HG03457 (cell line): ENCODE data around the gene TTC21B.

Experiments used
- ATAC-seq: cut with Tn5 transposase; IDR thresholded peaks from one replicate; pipeline ENCODE4 v1.9.1; 2021; ENCODE audit warnings: moderate number of reproducible peaks; ENCODE audit not compliant: unreplicated experiment

TTC21B gene

DNA sequence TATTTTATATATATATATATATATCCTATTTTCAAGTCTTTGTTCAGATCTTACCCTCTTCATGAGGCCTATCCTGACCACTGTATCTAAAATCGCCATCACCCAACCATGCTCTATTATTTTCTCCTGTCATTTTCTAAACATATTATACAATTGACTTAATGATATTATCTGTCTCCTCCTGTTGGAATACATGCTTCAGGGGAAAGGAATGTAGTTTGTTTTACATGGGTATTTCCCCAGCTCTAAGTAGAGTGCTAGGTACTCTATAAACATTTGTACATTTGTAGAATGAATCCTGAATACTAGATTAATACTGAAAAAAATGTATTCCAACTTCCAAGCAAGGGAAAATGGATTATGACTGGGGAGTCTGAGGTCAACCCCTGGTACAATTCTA is 26.2 kb downstream of the TTC21B start:
- ATAC-seq = no peak

DNA sequence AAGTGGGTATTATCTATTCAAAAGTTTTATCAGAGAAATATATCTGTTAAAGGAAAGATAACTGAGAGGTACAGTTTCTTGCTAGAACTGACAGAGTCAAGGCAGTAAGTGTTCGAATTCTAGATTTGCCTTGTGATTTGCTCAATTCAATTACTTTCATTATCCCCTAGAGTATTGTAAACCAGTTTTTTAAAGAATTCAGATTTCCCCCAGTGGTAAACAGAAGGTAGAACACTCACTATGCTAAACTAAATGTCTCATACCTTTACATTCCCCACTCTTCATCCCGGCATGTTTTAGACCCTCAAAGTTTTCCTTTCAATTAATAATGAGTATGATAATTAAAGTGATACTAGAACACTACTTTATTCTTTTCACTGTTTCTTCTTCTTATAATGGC is 28.6 kb downstream of the TTC21B start:
- no peak for ATAC-seq

DNA sequence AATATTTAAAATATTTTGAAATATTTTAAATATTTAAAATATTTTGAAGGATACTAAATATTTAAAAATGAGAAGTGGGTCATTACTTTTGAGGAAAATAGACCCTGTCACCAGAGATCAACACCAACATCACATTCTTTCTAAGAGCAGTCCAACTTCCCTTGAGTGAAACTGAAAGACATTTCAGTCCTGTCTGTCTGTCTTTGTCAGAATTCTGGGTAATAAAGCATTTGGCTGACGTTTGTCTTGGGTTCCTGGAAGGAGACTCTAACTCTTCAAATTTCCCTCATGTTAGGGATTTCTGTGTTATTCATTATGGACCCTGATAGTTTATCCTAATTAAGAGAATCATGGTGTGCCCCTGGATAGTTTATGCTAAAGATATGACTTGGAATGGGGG is 32.8 kb downstream of the TTC21B start:
- no peak for ATAC-seq

DNA sequence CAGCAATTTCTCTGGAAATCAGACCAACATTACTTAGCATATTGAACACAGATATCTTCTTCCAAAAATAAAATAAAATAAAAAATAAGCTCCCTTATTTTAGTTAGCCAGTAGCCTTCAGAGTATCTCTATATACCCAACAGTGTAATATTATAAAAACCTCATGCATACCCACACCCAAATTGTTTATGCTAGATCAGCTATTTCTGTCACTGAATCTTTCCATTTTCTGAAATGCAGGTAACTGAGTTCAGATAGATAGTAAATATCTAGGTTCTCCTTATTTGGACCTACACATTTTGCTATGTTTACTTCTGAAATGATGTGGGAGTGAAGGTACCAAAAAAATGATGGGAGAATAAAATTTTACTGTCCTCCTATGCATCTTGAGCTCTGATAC is 39.9 kb downstream of the TTC21B start:
- ATAC-seq = no peak

DNA sequence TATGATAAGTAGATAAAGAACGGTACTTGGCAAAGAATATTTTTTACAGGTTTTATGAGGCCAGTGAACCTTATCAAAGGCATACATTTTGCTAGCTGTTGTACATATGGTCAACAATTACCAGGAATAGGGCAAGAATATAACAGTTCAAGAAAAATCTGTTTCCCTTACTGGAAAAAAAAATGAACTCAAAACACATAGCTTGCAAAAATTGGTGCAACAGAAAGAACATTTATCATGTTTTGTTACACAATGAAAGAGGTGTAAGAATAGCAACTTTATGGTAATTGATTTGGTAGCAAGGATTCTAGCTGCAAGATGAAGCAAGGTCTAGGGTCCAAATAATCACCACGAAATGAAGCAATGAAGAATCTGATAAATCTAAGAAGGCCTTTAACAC is 41.6 kb downstream of the TTC21B start:
- ATAC-seq = no peak

DNA sequence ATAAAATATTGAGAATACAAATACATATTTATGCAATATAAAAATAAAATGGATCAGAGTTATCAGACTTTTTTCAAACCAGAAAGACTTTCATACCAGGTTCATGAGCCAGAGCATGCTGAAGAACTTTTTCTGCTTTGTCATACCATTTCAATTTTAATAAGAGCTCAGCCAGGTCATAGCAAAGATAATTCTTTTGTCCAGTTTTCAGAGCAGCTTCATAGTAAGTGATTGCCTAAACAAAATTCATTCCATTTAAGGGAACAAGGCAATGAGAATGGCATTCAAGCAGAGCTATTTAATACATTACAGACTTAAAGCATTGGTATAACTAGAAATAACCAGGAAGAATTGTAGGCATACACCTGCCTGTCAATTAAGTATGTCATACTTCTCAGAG is 42.3 kb downstream of the TTC21B start:
- ATAC-seq = no peak

DNA sequence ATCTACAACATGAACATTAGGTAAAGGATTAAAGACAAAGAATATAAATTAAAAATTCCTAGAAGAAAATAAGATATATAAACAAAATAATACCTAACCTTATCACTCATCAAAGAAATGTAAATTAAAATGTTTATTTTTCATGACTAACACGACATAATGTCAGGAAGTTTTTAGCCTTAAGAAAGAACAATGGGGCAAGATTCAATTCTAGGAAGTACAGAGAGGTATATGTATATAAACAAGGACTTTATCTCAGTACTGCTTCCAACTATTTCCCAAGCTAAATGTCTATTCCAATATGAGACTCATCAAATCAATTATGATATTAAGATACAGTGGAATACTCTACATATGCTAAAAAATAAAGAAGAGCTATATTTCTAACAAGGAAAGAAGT is 44.1 kb downstream of the TTC21B start:
- ATAC-seq = no peak

DNA sequence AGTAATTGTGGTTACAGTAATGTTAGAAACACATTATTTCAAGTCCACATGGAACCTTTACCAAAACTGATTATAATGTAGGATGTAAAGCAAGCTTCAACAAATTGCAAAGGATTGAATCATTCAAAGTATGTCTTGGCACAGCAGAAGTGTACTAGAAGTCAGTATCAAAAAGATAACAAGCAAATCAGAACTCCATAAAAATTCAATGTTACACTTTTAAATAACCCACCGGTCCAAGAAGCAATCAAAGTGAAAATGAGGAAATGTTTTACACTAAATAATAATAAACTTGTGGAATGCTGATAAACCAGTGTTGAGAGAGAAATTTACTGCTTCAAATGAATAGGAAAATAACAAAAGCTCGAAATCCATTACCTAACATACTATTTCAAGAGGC is 47.7 kb downstream of the TTC21B start:
- no peak for ATAC-seq

DNA sequence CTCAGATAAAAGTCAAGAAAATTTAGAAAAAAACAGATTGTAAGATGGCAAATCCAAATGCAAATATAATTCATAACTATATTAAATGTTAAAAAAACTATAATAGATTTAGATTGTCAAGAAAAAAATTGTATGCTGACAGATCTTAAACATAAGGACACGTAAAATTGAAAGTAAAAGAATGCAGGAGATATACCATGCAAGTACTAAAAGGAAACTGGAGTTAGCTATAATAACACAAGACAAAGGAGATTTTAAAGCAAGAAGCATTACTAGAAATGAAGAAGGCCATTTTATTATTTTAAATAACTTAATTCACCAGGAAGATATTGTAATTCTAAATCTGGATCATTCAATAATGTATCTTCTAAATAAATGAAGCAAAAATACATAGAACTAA is 48.3 kb downstream of the TTC21B start:
- ATAC-seq = no peak

DNA sequence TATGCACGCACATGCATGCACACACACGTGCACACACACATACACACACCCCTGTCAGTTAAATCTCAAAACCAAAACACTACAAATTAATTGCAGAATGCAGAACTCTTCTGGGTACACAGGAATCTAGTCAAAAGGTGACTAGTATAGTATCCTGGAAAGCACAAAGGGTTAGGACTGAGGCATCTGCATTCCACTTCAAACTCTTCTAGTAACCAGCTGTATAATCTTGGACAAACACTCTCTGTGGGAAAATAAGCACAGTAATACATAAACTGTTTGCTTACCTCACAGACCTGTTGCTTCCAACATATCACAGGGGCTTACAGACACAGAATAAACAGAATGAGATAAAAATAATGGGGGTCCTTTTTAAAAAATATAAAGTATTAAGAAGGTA is 49.1 kb downstream of the TTC21B start:
- no peak for ATAC-seq

DNA sequence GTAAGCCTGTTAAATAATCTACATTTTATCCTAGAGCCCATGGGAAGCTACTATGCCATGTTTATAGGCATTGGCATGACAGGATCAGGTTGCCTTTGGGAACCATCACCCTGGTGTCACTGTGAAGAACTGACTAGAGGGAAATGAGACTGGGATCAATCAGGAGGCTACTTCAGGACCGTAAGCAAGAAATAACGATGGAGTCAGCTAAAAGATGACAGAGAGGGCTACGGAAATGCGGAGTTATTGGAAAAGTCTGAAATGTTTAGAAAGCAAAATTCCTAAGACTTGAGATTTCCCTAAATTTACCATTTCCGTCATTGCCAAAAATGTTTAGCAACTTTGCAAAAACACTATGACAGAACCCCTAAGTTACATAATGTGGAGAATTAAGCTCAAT is 50.2 kb downstream of the TTC21B start:
- ATAC-seq = no peak

DNA sequence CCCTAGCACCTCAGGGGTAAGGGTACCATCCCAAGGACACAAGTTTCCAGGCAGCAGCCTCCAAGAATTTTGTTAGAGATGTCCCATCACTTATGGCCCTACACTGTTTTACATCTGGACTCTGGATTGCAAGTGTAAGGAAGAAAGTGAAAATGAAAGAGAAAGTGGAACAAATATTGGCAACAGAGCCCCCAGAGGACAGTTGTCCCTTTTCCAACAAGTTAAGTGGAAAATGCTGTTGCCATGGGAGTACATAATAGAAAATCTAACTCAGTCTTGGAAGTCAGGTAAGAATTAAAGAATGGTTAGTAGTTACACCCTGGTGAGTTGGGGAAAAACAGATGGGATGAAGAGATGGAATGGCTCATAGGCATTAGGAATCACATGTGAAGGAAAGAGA is 50.6 kb downstream of the TTC21B start:
- ATAC-seq = peak; percentile 54

DNA sequence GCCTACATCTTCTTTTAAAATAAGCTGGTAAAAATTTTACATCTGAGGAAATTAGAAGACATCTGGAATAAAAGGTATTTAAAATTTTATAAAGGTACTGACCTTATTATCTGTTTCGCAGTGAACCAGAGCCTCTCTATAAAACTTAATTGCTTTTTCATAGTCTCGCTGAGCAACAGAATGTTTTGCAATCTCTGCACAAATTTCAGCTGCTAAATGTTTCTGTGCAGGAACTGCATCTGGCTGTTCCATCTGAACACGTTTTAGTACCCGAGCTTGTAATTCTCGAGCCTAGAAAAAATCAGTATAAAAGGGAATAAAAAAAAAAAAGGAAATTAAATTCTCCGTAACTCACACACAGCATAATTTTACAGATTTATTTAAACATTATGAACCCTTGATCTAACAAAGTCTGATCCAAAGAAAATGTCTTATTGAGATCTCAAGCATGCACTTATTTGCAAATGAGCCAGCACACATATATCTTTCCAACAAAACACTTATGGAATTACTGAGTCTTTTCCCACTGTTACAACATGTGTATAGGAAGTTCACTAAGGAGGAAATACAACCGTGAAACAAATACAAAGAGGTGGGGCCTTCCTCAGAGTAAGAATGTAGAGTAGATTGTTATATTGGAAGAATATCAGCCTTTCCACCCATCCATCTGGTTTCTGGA is 51.8 kb downstream of the TTC21B start:
- ATAC-seq = no peak

DNA sequence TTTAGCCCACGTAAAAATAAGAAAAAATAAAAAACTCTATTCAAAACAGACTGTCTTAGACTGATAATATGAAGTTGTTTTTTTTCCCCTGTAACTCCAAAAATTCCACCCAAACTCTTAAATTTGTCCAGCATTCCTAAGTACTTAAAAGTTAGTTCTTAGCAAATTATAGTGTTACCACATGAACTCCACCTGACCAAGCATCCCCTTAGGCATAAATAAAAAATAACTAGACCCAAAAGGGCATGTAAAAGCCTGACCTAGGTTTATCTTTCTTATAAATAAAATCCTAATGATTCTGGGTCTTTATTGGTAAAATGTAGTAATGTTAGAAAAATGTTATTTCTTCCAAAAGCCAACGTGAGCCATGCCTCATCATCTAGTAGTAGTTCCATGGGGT is 54.3 kb downstream of the TTC21B start:
- no peak for ATAC-seq

DNA sequence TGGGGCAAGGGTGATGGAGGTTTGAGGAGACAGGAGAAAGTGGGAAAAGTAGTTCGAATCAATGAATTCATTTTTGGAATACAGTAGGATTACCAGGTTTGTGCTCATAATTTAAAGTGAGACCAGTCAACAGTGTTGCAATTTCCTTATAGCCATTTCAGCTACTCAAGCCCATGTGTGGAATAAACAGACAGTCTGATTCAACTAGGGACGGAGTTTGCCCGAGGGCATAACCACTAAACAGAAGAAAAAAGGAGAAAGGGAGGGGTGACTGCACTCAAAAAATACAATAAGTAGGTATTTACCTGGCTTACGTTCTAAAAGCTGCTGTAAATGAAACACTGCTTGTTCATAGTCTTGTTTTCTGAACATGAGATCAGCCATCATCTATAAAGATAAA is 55.2 kb downstream of the TTC21B start:
- ATAC-seq = no peak

DNA sequence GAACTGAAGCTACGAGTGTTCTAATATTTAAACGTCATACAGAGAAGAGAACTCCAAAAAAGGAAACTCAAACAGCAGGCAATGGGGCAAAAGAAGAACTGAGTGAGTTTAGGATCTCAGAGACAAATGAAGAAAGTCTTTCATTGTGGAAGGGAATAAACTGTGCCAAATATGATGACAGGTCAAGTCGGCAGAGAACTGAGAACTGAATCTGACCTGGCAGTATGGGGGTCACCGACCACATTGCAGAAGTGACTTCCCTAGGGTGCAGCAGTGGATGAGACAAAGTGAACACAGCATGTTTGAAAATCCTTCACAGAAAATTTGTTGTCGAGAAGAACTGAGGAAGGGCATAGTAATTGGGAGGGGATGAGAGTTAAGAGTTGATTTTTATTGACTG is 55.9 kb downstream of the TTC21B start:
- peak; percentile 71 for ATAC-seq

DNA sequence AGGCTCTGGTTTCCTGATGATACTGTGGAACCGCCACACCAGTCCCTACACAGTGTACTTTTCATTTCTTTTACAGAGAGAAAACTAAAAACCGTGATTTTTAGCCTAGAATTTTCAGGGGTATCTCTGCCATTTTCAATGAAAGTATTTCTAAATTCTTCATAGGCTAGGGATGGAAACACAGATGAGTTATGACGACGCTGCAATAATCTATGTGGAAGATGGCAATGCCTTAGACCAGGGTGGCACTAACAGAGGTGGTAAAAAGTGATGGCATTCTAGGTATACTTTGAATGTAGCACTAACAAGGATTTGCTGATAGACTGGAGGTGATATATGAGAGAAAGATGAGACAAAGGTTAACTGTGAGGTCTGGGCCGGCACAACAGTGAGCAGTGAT is 56.5 kb downstream of the TTC21B start:
- ATAC-seq = peak; percentile 10

DNA sequence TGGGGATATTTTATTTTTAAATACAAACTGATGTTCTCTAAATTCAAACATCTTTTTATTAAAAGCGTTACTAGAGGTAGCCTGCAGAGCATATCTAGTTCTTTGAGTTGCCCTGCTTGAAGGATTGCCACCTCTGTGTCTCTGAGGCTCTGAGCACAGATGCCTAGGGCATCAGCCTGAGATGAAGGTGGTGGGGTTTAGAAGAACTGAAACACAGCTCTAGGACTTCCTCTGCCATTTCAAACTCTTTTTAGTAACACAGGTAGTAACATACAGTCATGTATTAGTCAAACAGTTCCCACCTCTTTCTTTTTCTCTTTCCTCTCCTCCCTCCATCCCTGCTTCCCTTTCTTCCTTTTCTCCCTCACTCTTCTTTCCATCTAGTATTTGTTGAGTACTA is 57.6 kb downstream of the TTC21B start:
- peak; percentile 82 for ATAC-seq

DNA sequence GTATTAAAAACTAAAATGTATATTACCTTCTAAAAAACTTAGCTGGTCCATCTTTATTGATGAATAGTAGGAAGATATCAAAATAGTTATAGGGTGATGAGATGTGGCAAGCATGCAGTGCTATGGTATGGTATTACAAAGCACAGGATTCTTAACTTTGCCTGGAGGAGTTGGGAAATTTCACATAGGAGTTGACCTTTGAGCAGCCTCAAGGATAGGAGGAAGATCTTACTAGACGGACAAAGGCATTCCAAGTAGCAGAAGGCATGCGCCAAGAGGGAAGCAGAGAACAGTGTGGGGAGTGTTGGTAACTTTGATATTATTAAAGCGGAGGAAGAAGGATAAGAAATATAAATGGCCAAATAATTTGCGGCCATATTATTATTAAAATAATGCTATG is 60.0 kb downstream of the TTC21B start:
- ATAC-seq = no peak

DNA sequence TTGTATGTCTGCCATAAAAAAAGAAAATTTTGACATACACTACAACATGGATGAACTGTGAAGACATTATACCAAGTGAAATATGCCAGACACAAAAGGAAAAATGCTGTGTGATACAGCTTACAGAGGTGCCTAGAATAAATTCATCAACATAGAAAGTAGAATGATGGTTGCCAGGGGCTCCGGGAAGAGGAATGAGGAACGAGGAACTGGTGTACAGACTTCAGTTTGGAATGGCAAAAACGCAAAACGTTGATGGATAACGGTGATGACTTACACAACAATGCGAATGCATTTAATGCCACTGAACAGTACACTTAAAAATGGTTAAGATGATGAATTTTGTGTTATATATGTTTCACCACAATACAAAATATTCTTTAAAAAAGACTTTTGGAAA is 61.0 kb downstream of the TTC21B start:
- ATAC-seq = no peak

DNA sequence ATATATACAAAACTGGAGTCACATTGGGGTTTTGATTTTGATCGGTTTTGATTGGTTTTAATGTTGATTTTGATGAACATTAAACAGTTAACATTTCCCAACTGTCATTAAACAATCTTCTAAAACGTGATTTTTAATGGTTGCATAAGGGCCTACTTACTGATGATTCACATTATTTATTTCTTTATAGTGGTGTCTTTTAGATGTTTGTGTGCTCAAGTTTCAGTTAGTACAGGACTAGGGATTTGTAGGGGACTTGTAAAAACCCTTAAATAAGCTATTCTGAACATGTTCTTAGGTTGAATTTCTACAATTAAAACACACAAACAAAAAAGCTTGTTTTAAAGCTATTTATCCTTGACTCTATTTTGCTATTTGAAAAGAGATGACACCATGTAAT is 61.6 kb downstream of the TTC21B start:
- no peak for ATAC-seq

DNA sequence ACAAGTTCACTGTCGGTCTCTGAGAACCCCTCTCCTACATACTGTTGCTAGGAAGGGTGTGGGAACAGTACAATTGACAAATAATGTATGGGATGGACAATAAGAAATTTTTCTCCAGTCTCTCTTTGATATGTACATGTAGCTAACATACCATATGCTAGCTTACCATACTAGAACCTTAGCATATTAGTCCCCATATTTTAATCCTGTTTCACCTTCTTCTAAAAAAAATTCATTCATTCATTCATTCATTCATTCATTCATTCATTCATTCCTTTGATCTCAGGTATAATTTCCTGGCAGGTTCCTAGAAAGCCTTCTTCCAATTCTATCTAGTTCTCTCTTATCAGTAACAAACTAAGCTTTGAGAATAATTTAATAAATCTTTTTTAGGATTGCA is 62.2 kb downstream of the TTC21B start:
- no peak for ATAC-seq

DNA sequence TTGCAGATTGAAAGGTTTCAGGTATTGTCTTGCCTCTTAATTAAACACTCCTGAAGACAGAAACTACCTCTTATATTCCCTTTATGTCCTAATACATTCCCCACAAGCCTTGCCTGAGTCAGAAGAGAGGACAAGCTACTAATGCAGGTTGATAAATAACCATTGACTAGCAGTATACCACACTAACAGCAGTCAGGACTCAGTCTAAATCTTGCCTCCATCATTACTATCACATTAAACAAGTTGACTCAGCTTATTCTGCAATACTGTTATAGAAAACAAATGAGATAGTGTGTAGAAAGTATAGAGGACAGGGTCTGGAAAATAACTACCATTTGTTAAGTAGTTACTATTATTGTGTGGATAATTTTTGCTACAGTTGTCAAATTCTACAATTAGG is 63.8 kb downstream of the TTC21B start:
- no peak for ATAC-seq

DNA sequence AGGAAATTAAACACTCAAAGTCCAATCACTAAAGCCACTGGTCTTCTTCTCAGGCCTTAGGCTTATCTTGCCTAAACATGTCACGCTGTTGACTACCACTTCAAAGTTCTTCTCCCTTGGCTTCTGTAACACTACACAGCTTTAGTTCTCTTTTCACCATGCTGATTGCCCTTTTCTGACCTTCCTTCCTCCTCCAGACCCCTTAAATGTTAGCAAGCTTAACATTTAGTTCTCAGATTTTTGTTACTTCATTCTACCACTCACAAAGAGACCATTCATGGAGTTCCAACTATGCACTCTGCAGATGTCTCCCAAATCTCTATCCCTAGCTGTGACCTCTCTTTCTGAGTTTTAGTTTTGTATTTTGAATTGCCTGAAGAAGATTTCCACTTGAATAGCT is 64.4 kb downstream of the TTC21B start:
- no peak for ATAC-seq
